Gastroesophageal sphincter (tissue), 4 donors: ENCODE data around the gene WNK2. TPM values are rescaled to one million over a fixed set of nuclear protein-coding genes. Genes with fewer than 3 reads are reported as not detected.
A peak's percentile ranks its signal among the peaks of the same experiment; 100 is the strongest.

ENCODE experiments used
- ATAC-seq: fragments of 150-250 bp; one replicate; pipeline ENCODE4 v1.9.1; 2016; ENCODE audit warnings: mild to moderate bottlenecking, moderate library complexity
- H3K27ac ChIP-seq, 4 donors: fragments of 200-600 bp; sonication (generic) in 3 of 4; 1 replicate in 3 of 4; 2 replicates in 1 of 4; pipeline ENCODE4 v1.5.1; 2016 to 2019
- H3K27me3 ChIP-seq: fragments of 200-600 bp; sonication (generic); one replicate; pipeline ENCODE4 v1.5.1; 2019
- H3K36me3 ChIP-seq, 2 donors: fragments of 200-600 bp; sonication (generic); one replicate each; pipeline ENCODE4 v1.5.1; 2019; ENCODE audit warnings: control low read depth in 1 of 2
- H3K4me1 ChIP-seq, 3 donors: fragments of 200-600 bp; sonication (generic); 1 replicate in 2 of 3; 2 replicates in 1 of 3; pipeline ENCODE4 v1.5.1; 2016 to 2019; ENCODE audit warnings: control low read depth in 2 of 3
- H3K4me3 ChIP-seq, 2 donors: fragments of 200-600 bp; sonication (generic); one replicate each; pipeline ENCODE4 v1.5.1; 2019; ENCODE audit warnings: mild to moderate bottlenecking in 1 of 2, moderate library complexity in 1 of 2
- H3K9me3 ChIP-seq, 3 donors: fragments of 200-600 bp; sonication (generic); one replicate each; pipeline ENCODE4 v1.5.1; 2017 to 2019; ENCODE audit warnings: control low read depth in 2 of 3
- EP300 ChIP-seq: sonication (generic); formaldehyde crosslinking; IDR thresholded peaks from one replicate; pipeline ENCODE4 v1.6.1; 2017; ENCODE audit warnings: antibody characterized with exemption, mild to moderate bottlenecking
- POLR2A ChIP-seq, 2 donors: fragments of 450-650 bp; IDR thresholded peaks; one replicate each; pipeline ENCODE4 v1.6.1; 2017; ENCODE audit warnings: antibody characterized with exemption in 2 of 2, mild to moderate bottlenecking in 2 of 2, moderate library complexity in 1 of 2
- POLR2AphosphoS5 ChIP-seq: sonication (generic); formaldehyde crosslinking; IDR thresholded peaks from one replicate; pipeline ENCODE4 v1.6.1; 2017; ENCODE audit warnings: antibody characterized with exemption
- WGBS, 2 donors: methylation state at CpG; one replicate each; pipeline ENCODE4 v1.1.5; 2018; ENCODE audit warnings: low coverage in 1 of 2; 5-methylcytosine and 5-hydroxymethylcytosine counted together
- total RNA-seq, 4 donors: library from RNA; depleted of rRNA; stranded (reverse); fragments of >200 nt; gene quantifications; one replicate each; pipeline ENCODE4 v1.1.0, GENCODE V29; 2016
- TF ChIP-seq, protein P1 (sequence below), 4 experiments: fragments of 200-600 bp in 2 of 4; fragments of 450-650 bp in 2 of 4; sonication (generic) in 1 of 4; IDR thresholded peaks; one replicate each; pipeline ENCODE4 v1.5.1; 2017 to 2019; ENCODE audit warnings: antibody characterized with exemption in 4 of 4, mild to moderate bottlenecking in 2 of 4, moderate library complexity in 2 of 4

Gene WNK2
- total RNA-seq, 4 donors from 2014 or later, result 26.8 to 104 (median 48.6) TPM

DNA sequence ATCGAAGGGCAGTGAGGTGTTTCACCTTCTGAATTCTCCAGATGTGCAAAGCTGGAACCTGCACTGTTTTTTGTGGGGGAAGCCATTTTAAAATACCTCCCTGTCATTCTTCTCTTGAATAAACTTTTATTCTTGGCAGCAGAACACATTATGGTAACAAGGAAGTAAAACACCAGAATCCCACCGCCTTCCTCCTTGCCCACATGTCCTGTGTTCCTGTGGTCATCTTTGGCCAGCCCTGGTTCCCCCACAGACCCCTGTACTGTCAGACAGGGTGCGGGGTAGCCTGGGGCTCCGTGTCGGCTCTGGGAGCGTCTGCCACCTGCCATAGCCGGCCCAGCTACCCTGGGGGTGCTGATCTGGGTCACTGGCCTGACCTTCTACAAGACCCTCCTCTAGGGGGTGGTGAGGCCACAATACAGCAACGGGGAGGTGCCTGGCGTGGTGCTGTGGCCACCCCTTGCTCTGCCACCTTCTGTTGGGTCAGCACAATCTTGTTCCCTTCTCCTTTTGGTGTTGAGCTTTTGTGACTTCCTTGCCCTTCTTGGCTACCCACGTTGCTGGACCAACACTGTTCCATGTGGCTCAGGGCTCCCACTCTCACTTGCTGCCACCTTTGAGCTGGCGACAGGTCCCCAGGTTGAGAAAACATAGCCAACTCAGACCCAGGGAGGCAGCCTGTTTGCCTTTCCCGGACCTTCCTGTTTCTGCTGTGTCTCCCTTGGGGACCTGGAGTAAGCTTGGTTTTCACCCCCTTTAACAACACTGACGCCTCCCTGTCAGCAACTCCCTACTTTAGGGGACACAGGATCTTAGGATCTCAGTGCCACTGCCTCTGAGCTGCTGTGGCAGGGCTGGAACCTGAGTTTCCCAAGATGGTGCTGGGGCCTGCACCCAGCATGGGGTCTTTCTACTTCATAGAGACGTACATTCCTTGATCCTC is 4.8 kb downstream of the WNK2 start:
- TF ChIP-seq, protein P1, sequence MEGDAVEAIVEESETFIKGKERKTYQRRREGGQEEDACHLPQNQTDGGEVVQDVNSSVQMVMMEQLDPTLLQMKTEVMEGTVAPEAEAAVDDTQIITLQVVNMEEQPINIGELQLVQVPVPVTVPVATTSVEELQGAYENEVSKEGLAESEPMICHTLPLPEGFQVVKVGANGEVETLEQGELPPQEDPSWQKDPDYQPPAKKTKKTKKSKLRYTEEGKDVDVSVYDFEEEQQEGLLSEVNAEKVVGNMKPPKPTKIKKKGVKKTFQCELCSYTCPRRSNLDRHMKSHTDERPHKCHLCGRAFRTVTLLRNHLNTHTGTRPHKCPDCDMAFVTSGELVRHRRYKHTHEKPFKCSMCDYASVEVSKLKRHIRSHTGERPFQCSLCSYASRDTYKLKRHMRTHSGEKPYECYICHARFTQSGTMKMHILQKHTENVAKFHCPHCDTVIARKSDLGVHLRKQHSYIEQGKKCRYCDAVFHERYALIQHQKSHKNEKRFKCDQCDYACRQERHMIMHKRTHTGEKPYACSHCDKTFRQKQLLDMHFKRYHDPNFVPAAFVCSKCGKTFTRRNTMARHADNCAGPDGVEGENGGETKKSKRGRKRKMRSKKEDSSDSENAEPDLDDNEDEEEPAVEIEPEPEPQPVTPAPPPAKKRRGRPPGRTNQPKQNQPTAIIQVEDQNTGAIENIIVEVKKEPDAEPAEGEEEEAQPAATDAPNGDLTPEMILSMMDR (IDR thresholded peaks at IDR 0.05), result no peak
- TF ChIP-seq EP300 (no peak), POLR2AphosphoS5 (no peak), POLR2A (IDR thresholded peaks at IDR 0.05) (no peak)
- no peak overlapping the region for H3K4me3 ChIP-seq
- H3K9me3 ChIP-seq, result no peaks in the 10 kb centered on the region
- H3K27me3 ChIP-seq, result peaks cover 13% of the 10 kb centered on the region
- H3K27ac ChIP-seq, result peak overlapping the region; percentile 51 to 88 (median 88)
- peaks cover 0 to 91% (median 18%) of the 10 kb centered on the region in 3 donors for H3K4me1 ChIP-seq
- no peaks in the 10 kb centered on the region for H3K36me3 ChIP-seq
- 48 to 51% methylated on average over 5 to 6 of the region's 14 CpGs for WGBS, 2 donors
- ATAC-seq, result no peak

DNA sequence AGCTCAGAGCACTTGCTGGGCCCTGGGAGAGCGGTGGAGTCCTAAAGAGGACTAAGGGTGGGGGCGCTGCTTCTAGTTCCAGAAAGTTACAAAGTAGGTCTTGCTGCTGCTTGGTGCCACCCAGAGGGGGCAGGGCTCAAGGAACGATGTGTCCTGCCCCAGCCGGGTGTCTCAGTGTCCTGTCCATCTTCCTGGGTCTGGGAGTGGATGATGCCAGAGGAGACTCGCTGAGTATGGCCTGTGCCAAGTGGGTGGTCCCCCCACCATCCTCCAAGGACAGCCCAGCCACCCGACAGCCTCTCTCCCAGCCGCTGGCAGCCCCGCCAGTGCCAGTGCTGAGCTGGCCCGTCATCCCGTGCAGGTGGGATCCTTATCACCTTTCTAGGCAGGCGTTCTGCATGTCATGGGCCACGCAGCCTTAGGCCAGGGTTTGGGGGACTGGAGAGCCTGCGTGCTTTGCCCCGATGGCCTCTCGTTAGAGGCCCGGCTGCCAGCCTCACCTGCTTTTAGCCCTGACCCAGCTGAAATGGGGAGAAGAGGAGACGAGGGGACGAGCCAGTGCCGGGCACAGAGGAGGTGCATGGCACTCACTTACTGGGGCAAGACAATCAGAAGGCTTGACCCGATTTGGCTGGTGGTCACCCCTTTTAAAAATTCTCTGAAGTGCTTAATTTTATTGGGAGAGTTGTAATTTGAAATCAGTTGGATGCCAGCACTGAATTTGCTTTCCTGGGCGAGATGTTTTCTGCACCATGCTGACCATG is 5.6 kb downstream of the WNK2 start:
- 61 to 100% methylated on average over 1 to 3 of the region's 21 CpGs for WGBS, 2 donors
- TF ChIP-seq EP300 (no peak), POLR2AphosphoS5 (no peak), POLR2A (IDR thresholded peaks at IDR 0.05) (no peak)
- TF ChIP-seq, protein P1 (IDR thresholded peaks at IDR 0.05), result no peak
- ATAC-seq, result no peak
- Histone ChIP-seq H3K36me3 (no peaks in the 10 kb centered on the region), H3K9me3 (no peaks in the 10 kb centered on the region), H3K4me3 (no peak overlapping the region), H3K27me3 (peaks cover 4% of the 10 kb centered on the region), H3K27ac (peak overlapping the region; percentile 51 to 88 (median 88)), H3K4me1 (peaks cover 0 to 92% (median 19%) of the 10 kb centered on the region in 3 donors)

DNA sequence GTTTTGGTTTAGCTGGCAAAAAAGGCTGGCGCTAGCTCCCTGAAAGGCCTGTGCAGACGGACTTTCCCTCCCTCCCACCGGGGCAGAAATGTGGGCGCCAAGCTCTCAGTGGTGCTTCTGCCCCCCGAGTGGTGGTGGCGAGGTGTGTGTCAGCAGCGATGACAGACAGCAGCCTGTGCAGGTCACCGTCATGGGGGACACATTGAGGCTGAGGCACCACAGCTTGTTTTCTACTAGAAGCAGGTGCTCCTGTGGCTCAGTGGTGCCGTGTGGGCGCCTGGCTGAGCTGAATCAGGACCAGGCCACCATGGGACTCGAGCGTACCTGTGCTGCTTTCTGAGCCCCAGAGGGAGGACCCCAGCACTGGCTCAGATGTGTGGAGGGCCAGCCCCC is 6.2 kb downstream of the WNK2 start:
- Histone ChIP-seq H3K27ac (peak overlapping the region in 3 of 4 donors; percentile 88), H3K36me3 (no peaks in the 10 kb centered on the region), H3K4me1 (peaks cover 0 to 94% (median 19%) of the 10 kb centered on the region in 3 donors), H3K9me3 (no peaks in the 10 kb centered on the region), H3K27me3 (no peaks in the 10 kb centered on the region), H3K4me3 (no peak overlapping the region)
- TF ChIP-seq POLR2A (IDR thresholded peaks at IDR 0.05) (no peak), POLR2AphosphoS5 (no peak)
- TF ChIP-seq, protein P1 (IDR thresholded peaks at IDR 0.05), result no peak
- WGBS, 2 donors, result 100% methylated on average over 1 of the region's 12 CpGs; no CpG with 5 or more reads in 1 of the 2 donors
- ATAC-seq, result no peak

DNA sequence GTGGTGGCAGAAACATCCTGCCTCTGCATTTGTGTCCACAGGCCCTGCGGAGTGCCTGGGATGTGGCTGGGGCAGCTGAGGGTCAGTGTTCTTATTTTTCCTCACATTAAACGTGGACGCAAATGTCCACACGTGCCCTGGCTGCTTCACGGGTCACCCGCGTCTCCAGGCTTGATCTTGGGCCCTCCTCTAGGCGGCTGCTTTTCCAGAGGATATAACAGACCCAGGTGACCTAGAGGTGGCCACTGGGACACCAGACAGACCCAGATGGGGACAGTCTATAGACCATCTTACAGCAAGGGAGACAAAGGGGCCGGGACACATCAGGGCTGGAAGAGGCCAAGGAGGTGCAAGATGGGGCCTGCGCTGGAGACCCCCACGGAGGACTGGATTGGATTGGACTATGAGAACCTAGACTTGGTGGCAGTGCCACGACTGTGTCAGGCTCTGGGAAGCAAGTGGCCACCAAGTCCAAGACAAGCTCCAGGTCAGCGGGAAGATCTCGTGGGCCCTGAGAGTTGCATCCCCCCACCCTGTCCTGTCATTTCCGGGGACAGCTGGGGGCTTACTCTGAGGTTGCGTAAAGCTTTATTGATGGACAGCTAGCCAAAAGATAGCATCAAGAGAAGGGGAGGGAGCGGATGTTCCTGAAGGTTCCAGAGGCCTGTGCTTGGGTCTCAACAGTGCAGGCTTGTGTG is 6.9 kb downstream of the WNK2 start:
- H3K9me3 ChIP-seq, result no peaks in the 10 kb centered on the region
- H3K36me3 ChIP-seq, result no peaks in the 10 kb centered on the region
- H3K4me3 ChIP-seq, result no peak overlapping the region
- WGBS, 2 donors, result 88% methylated on average over 11 of the region's 17 CpGs; no CpG with 5 or more reads in 1 of the 2 donors
- no peak for ATAC-seq
- no peaks in the 10 kb centered on the region for H3K27me3 ChIP-seq
- H3K27ac ChIP-seq, result peak overlapping the region in 3 of 4 donors; percentile 88
- TF ChIP-seq POLR2AphosphoS5 (no peak), EP300 (no peak), POLR2A (IDR thresholded peaks at IDR 0.05) (no peak)
- TF ChIP-seq, protein P1 (IDR thresholded peaks at IDR 0.05), result no peak
- H3K4me1 ChIP-seq, result peaks cover 0 to 94% (median 19%) of the 10 kb centered on the region in 3 donors
